Kidney (tissue), 14 donors: ENCODE measurements around the gene NRG3. TPM values are rescaled to one million over a fixed set of nuclear protein-coding genes. Genes with fewer than 3 reads are reported as not detected.

ENCODE experiments used
- DNase-seq, 5 donors: peaks; one replicate each; pipeline ENCODE4 v3.0.0-alpha.2; 2013 to 2020
- FAIRE-seq: peaks from 2 replicates; lab custom pipeline; 2012; peaks lifted over from hg19 to GRCh38; lab: Jason Lieb, UNC
- H3K27ac ChIP-seq, 2 donors: one replicate each; pipeline ENCODE4 v1.7.0; 2013; ENCODE audit warnings: low read depth in 2 of 2, low read length in 2 of 2, inconsistent platforms in 1 of 2
- H3K27me3 ChIP-seq: one replicate; pipeline ENCODE4 v1.7.1; 2013; ENCODE audit warnings: low read length, inconsistent platforms; ENCODE audit not compliant: control insufficient read depth, insufficient read depth
- H3K36me3 ChIP-seq, 3 donors: one replicate each; pipeline versions ENCODE4 v1.7.0 to v1.7.1; 2013; ENCODE audit warnings: low read length in 3 of 3, control low read depth in 1 of 3, inconsistent platforms in 1 of 3; ENCODE audit not compliant: insufficient read depth in 3 of 3, control insufficient read depth in 2 of 3
- H3K4me1 ChIP-seq, 3 donors: one replicate each; pipeline versions ENCODE4 v1.7.0 to v1.7.1; 2013; ENCODE audit warnings: low read length in 3 of 3, inconsistent platforms in 1 of 3, low read depth in 1 of 3; ENCODE audit not compliant: control insufficient read depth in 2 of 3, insufficient read depth in 2 of 3
- H3K4me3 ChIP-seq, 3 donors: one replicate each; pipeline versions ENCODE4 v1.7.0 to v1.8.1; 2013; ENCODE audit warnings: low read length in 3 of 3, control low read depth in 1 of 3, inconsistent platforms in 1 of 3
- H3K9ac ChIP-seq, 3 donors: one replicate each; pipeline versions ENCODE4 v1.7.0 to v1.7.1; 2013; ENCODE audit warnings: low read length in 3 of 3, control low read depth in 1 of 3, inconsistent platforms in 1 of 3
- H3K9me3 ChIP-seq, 3 donors: one replicate each; pipeline versions ENCODE4 v1.7.0 to v1.7.1; 2013; ENCODE audit warnings: low read length in 3 of 3, control low read depth in 1 of 3, inconsistent platforms in 1 of 3; ENCODE audit not compliant: control insufficient read depth in 2 of 3, insufficient read depth in 1 of 3
- CTCF ChIP-seq: IDR thresholded peaks from 3 replicates; pipeline ENCODE4 v1.5.1; 2012; ENCODE audit warnings: mild to moderate bottlenecking, moderate library complexity, borderline replicate concordance; ENCODE audit not compliant: insufficient read depth; ENCODE audit errors: extremely low read depth
- intact Hi-C: fragments of 100-400 bp; cut with DNase I; formaldehyde crosslinking; loops from one replicate; pipeline ENCODE4 v1.11.1; 2022
- polyA plus RNA-seq: library from polyadenylated mRNA; stranded (reverse); fragments of 350-450 nt; fragmentation: Illumina TruSeq; extraction: RNeasy Lipid Tissue Mini Kit (QIAGEN cat#74804); gene quantifications from one replicate; pipeline ENCODE4 v1.2.3, GENCODE V29; 2014; ENCODE audit warnings: low read depth, low replicate concordance; ENCODE audit not compliant: insufficient read depth
- total RNA-seq: library from RNA; stranded (reverse); fragmentation: NEBNext Ultra II Directional; extraction: Animal tissue kit (Norgen Biotek cat#: 25700); gene quantifications from one replicate; pipeline ENCODE4 v1.2.1, GENCODE V29; 2021
- donor health status: control.
- donor health status: control.
- donor health status: control.
- donor health status: control.
- donor health status: control.
- donor health status: DM: yes; HTN: yes; CAD: no.
- donor health status: Normal renal cell carcinoma (clear cell type).

Gene NRG3
- total and polyA plus RNA-seq, 2 donors from 2014 or later, result 0.62 to 5.4 TPM

DNA sequence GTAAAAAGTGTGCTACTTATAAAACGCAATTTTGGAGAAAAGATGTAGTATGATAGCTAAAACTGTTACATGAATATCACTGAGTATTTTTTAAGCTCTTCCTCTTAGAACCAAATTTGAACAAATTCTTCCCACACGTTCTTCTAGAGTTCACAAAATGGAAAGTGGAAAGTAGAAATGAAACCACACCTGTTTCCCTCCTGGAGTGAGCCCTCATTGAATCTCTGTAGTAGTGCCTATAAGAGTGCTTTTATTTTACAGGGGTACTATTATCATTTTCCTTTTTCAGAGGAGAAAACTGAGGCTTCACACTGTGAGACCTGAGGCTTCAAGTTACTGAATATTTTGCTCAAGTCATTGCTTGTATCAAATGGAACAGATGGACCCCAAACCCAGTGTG is 393.0 kb downstream of the NRG3 start:
- H3K27ac ChIP-seq, result no peak overlapping the region
- intact Hi-C loops, result no loop called here
- H3K4me3 ChIP-seq, result no peak overlapping the region
- DNase-seq, result no peak
- no peak for TF ChIP-seq CTCF
- no peaks in the 10 kb centered on the region for H3K4me1 ChIP-seq
- H3K36me3 ChIP-seq, result no peaks in the 10 kb centered on the region
- no peaks in the 10 kb centered on the region for H3K27me3 ChIP-seq
- H3K9ac ChIP-seq, result no peak overlapping the region
- no peak for FAIRE-seq
- H3K9me3 ChIP-seq, result no peaks in the 10 kb centered on the region

GRCh38 chr10:82277591-82277990 is 402.6 kb downstream of the NRG3 start:
- intact Hi-C loops, result no loop called here
- no peak overlapping the region for H3K27ac ChIP-seq
- H3K36me3 ChIP-seq, result no peaks in the 10 kb centered on the region
- FAIRE-seq, result no peak
- H3K27me3 ChIP-seq, result no peaks in the 10 kb centered on the region
- no peaks in the 10 kb centered on the region for H3K4me1 ChIP-seq
- H3K9ac ChIP-seq, result no peak overlapping the region
- no peak for TF ChIP-seq CTCF
- no peak for DNase-seq
- H3K4me3 ChIP-seq, result no peak overlapping the region
- H3K9me3 ChIP-seq, result no peaks in the 10 kb centered on the region

DNA sequence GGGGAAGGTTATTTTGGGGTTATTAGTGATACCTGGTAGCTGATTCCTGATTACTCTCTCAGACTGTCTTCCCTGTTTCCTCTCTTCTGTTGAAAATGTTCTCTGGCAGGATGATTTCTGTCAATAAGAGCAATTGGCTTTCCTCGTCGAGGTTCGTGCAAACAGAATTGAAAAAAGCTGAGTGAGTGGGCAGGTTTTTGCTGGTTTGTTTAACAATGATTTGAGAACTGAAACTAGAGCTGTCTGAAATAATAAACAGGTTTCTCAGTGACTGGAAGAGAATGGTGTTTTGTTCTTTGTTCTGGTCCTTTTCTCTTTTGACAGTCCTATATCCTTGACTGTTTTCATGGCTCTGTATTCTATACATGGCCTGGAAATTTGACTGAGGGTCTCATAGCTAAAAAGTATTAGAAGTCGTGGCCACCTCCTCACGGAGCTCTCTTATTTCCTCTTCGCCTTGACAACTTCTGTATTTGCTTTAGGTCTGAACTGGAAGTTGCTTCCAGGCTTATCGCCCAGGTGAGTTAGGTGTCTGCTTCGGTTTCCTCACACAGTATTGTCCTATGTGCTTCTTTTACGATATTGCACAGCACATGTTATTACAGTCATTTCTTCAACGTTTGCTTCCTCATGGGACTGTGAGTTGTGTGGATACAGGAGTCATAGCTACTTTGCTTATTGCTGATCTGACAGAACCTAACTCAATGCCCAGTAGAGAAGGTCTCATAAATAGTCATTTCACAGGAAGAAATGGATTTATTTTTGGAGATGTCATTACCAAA is 403.6 kb downstream of the NRG3 start:
- Histone ChIP-seq H3K9ac (no peak overlapping the region), H3K36me3 (no peaks in the 10 kb centered on the region), H3K27me3 (no peaks in the 10 kb centered on the region), H3K4me1 (no peaks in the 10 kb centered on the region), H3K27ac (no peak overlapping the region), H3K9me3 (no peaks in the 10 kb centered on the region), H3K4me3 (no peak overlapping the region)
- intact Hi-C loops, result no loop called here
- no peak for TF ChIP-seq CTCF
- no peak for DNase-seq
- no peak for FAIRE-seq
